HepG2 (cell line): ENCODE data around the gene CCNDBP1. TPM values are rescaled to one million over a fixed set of nuclear protein-coding genes. Genes with fewer than 3 reads are reported as not detected.
"Not testable (repeated sequence)": the region's sequence is repeated elsewhere in the genome, so short reads cannot be mapped to it uniquely, and the experiment has no call there.

ENCODE experiments used
- ATAC-seq: fragments of 200-7000 bp; cut with Tn5 transposase; 3 replicates; pipeline ENCODE4 v1.9.1; 2020; ENCODE audit warnings: mild to moderate bottlenecking, moderate library complexity
- BruUV-seq: library from RNA; stranded (reverse); fragments of 400-500 nt; replicated peaks from 2 replicates; lab custom pipeline; 2021; lab: Mats Ljungman, UMichigan
- CTCF ChIA-PET: fragments of 300-600 bp; formaldehyde crosslinking; extraction: SDS; loops from one replicate; lab custom pipeline; 2021; ENCODE audit warnings: low total read pairs, inconsistent platforms, low intra/inter-chr PET ratio; lab: Yijun Ruan, JAX
- POLR2A ChIA-PET: fragments of 350-600 bp; sonication (Branson Sonifier 250); formaldehyde crosslinking; loops from one replicate; lab custom pipeline; 2020; ENCODE audit warnings: antibody characterized with exemption, inconsistent platforms; lab: Yijun Ruan, JAX
- DNase-seq: peaks from one replicate; pipeline ENCODE4 v3.0.0-alpha.2; 2015; ENCODE audit warnings: low spot score
- FAIRE-seq: peaks from 3 replicates; lab custom pipeline; 2011; peaks lifted over from hg19 to GRCh38; lab: Jason Lieb, UNC
- H2AFZ ChIP-seq: one replicate; pipeline ENCODE4 v1.6.1; 2011; ENCODE audit warnings: low read length, inconsistent platforms
- H3K27ac ChIP-seq: fragments of 300-600 bp; 3 replicates; pipeline ENCODE4 v1.8.0; 2011; ENCODE audit warnings: mixed run types, mild to moderate bottlenecking, mixed read lengths, low read length, inconsistent platforms; ENCODE audit not compliant: insufficient read depth; ENCODE audit errors: extremely low read length
- H3K27me3 ChIP-seq, 2 experiments: fragments of 200-600 bp in 1 of 2; 2 replicates in 1 of 2; 3 replicates in 1 of 2; pipeline versions ENCODE4 v1.6.0 to v1.8.0; 2011; ENCODE audit warnings: low read length in 2 of 2, mild to moderate bottlenecking in 2 of 2, moderate library complexity in 2 of 2, inconsistent platforms in 1 of 2; ENCODE audit not compliant: insufficient read depth in 2 of 2, control insufficient read depth in 1 of 2
- H3K36me3 ChIP-seq, 2 experiments: fragments of 200-600 bp in 1 of 2; replicated peaks in 1 of 2; 2 replicates in 1 of 2; 3 replicates in 1 of 2; pipeline versions ENCODE4 v1.5.1 to v1.8.0; 2011; ENCODE audit warnings: low read length in 2 of 2, inconsistent platforms in 1 of 2; ENCODE audit not compliant: insufficient read depth in 2 of 2, control insufficient read depth in 1 of 2
- H3K4me1 ChIP-seq: 2 replicates; pipeline ENCODE4 v1.5.1; 2012; ENCODE audit warnings: low read length, inconsistent platforms; ENCODE audit not compliant: insufficient read depth
- H3K4me2 ChIP-seq: 2 replicates; pipeline ENCODE4 v1.6.0; 2011; ENCODE audit warnings: low read depth, low read length, inconsistent platforms
- H3K4me3 ChIP-seq, 3 experiments: fragments of 200-600 bp in 1 of 3; sonication (generic), shearing (Covaris generic) in 1 of 3; replicated peaks in 1 of 3; 2 replicates each; pipeline ENCODE4 v1.5.1; 2011 to 2016; ENCODE audit warnings: low read length in 3 of 3, inconsistent platforms in 2 of 3, low read depth in 2 of 3, mild to moderate bottlenecking in 2 of 3, control low read depth in 1 of 3, mixed read lengths in 1 of 3; ENCODE audit not compliant: insufficient read depth in 1 of 3
- H3K79me2 ChIP-seq: one replicate; pipeline ENCODE4 v1.6.1; 2011; ENCODE audit warnings: low read length, inconsistent platforms; ENCODE audit not compliant: insufficient read depth
- H3K9ac ChIP-seq: 2 replicates; pipeline ENCODE4 v1.6.0; 2011; ENCODE audit warnings: mild to moderate bottlenecking, low read depth, low read length, inconsistent platforms; ENCODE audit not compliant: insufficient read depth
- H3K9me3 ChIP-seq: 2 replicates; pipeline ENCODE4 v1.5.1; 2012; ENCODE audit warnings: mild to moderate bottlenecking, low read length
- H4K20me1 ChIP-seq: 2 replicates; pipeline ENCODE4 v1.6.0; 2011; ENCODE audit warnings: inconsistent platforms, mild to moderate bottlenecking, low read length, moderate library complexity; ENCODE audit not compliant: insufficient read depth
- CEBPG ChIP-seq: IDR thresholded peaks from 2 replicates; pipeline ENCODE4 v1.6.1; 2016
- FOXA3 ChIP-seq: IDR thresholded peaks from 2 replicates; pipeline ENCODE4 v1.6.1; 2016; ENCODE audit warnings: missing genetic modification reagents, missing compliant biosample characterization
- PCBP2 ChIP-seq: fragments of 200-400 bp; formaldehyde crosslinking; optimal IDR thresholded peaks from 2 replicates; pipeline ENCODE3; 2018; ENCODE audit warnings: low read length, low read depth; ENCODE audit not compliant: poor library complexity, severe bottlenecking
- SMARCE1 ChIP-seq: fragments of 450-650 bp; IDR thresholded peaks from 2 replicates; pipeline ENCODE4 v1.6.1; 2017; ENCODE audit warnings: borderline replicate concordance
- ZFP36 ChIP-seq: fragments of 150-350 bp; IDR thresholded peaks from 2 replicates; pipeline ENCODE4 v1.6.1; 2018; ENCODE audit warnings: borderline replicate concordance, low read length, low read depth; ENCODE audit not compliant: partially characterized antibody
- ZNF160 ChIP-seq: sonication (generic); formaldehyde crosslinking; IDR thresholded peaks from 2 replicates; pipeline ENCODE4 v1.8.0; 2022; ENCODE audit warnings: mild to moderate bottlenecking, inconsistent platforms, missing genetic modification reagents
- ZNF501 ChIP-seq: sonication (generic); formaldehyde crosslinking; IDR thresholded peaks from 2 replicates; pipeline ENCODE4 v1.5.1; 2020; ENCODE audit warnings: mild to moderate bottlenecking, moderate library complexity, missing genetic modification reagents
- ZNF564 ChIP-seq: sonication (generic); formaldehyde crosslinking; IDR thresholded peaks from 2 replicates; pipeline ENCODE4 v1.8.1; 2023; ENCODE audit warnings: mild to moderate bottlenecking, missing genetic modification reagents
- ZSCAN29 ChIP-seq: sonication (generic); formaldehyde crosslinking; conservative IDR thresholded peaks from 2 replicates; pipeline ENCODE4 v1.4.0; 2020; ENCODE audit warnings: mild to moderate bottlenecking, missing genetic modification reagents
- WGBS: methylation state at CpG from one replicate; pipeline ENCODE4 v1.1.6; 2017; ENCODE audit warnings: low lambda C conversion rate; 5-methylcytosine and 5-hydroxymethylcytosine counted together
- in situ Hi-C: cut with HindIII; loops from 2 replicates; pipeline ENCODE4 v1.10.0; 2017; ENCODE audit warnings: low pct_unique_long_range_greater_than_20kb; ENCODE audit not compliant: extremely low pct_ligation_motif_present
- intact Hi-C: fragments of 100-400 bp; cut with micrococcal nuclease; formaldehyde crosslinking; loops from one replicate; pipeline ENCODE4 v1.10.0; 2022; ENCODE audit not compliant: unreplicated experiment
- polyA plus RNA-seq, 8 experiments: library from polyadenylated mRNA; depleted of rRNA in 3 of 8; stranded (reverse) in 7 of 8; unstranded in 1 of 8; fragments of >200 nt; fragmentation: Illumina TruSeq in 4 of 8; extraction: Trizol in 4 of 8; gene quantifications; 2 replicates each; pipeline versions ENCODE4 v1.2.1 to v1.2.3, GENCODE V29; 2011 to 2016; ENCODE audit warnings: low read depth in 4 of 8, missing spikeins in 1 of 8, mixed read lengths in 1 of 8; ENCODE audit not compliant: insufficient read depth in 1 of 8
- total RNA-seq, 5 experiments: library from RNA; depleted of rRNA; stranded (reverse); fragments of >200 nt; fragmentation: Illumina TruSeq; extraction: Trizol; gene quantifications; 2 replicates each; pipeline ENCODE4 v1.2.3, GENCODE V29; 2016; ENCODE audit warnings: low read depth in 1 of 5
- TF ChIP-seq, protein P1 (sequence below): sonication (generic); formaldehyde crosslinking; IDR thresholded peaks from 2 replicates; pipeline ENCODE4 v1.4.0; 2020; ENCODE audit warnings: missing genetic modification reagents

CCNDBP1 gene
- total and polyA plus RNA-seq, 2 of the 13 experiments (the other 11 are each of a cell fraction or from before 2014, with no cell fraction given) = 24.8 to 42.3 TPM

DNA sequence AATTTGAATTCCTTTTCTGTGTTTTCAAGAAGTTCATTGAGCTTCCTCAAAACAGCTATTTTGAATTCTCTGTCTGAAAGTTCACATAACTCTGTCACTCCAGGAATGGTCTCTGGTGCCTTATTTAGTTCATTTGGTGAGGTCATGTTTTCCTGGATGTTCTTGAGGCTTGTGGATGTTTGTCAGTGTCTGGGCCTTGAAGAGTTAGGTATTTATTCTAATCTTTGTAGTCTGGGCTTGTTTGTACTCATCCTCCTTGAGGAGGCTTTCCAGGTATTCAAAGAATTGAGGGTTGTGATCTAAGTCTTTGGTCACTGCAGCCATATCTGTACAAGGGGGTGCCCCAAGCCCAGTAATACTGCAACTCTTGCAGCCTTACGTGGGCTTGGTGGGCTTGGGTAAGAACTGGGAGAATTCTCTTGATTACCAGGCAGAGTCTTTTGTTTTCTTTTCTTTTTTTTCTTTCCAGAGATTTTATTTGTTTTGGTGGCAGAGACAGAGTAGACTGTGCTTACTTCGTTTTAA, 19.3 kb upstream of the CCNDBP1 start:
- Histone ChIP-seq H3K9me3 (no peaks in the 10 kb centered on the region), H3K4me1 (no peaks in the 10 kb centered on the region), H2AFZ (no peak overlapping the region), H4K20me1 (no peaks in the 10 kb centered on the region), H3K79me2 (no peaks in the 10 kb centered on the region), H3K36me3 (peaks cover 0 to 19% of the 10 kb centered on the region in 2 experiments; a peak in 2 of 5 replicates), H3K4me3 (no peak overlapping the region), H3K27me3 (no peaks in the 10 kb centered on the region), H3K27ac (no peak overlapping the region), H3K4me2 (no peak overlapping the region), H3K9ac (no peak overlapping the region)
- ATAC-seq (no peak), FAIRE-seq (no peak), DNase-seq (no peak)
- in situ Hi-C loops (no loop called here), intact Hi-C loops (no loop called here)
- POLR2A ChIA-PET = no interaction called here
- no TSS peak for BruUV-seq
- TF ChIP-seq, protein P1, sequence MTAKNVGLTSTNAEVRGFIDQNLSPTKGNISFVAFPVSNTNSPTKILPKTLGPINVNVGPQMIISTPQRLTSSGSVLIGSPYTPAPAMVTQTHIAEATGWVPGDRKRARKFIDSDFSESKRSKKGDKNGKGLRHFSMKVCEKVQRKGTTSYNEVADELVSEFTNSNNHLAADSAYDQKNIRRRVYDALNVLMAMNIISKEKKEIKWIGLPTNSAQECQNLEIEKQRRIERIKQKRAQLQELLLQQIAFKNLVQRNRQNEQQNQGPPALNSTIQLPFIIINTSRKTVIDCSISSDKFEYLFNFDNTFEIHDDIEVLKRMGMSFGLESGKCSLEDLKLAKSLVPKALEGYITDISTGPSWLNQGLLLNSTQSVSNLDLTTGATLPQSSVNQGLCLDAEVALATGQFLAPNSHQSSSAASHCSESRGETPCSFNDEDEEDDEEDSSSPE (CRISPR knock-in tag) = no peak
- TF ChIP-seq PCBP2 (no peak), ZNF564 (CRISPR knock-in tag) (no peak), FOXA3 (CRISPR knock-in tag) (no peak), ZNF160 (CRISPR knock-in tag) (no peak), SMARCE1 (no peak), ZSCAN29 (CRISPR knock-in tag) (no peak), ZNF501 (CRISPR knock-in tag) (no peak), ZFP36 (no peak), CEBPG (CRISPR knock-in tag) (no peak)
- TF ChIP-seq, all 625 proteins: peak for 0
- 98% methylated on average over 2 of the region's 2 CpGs for WGBS
- CTCF ChIA-PET = no interaction called here

DNA sequence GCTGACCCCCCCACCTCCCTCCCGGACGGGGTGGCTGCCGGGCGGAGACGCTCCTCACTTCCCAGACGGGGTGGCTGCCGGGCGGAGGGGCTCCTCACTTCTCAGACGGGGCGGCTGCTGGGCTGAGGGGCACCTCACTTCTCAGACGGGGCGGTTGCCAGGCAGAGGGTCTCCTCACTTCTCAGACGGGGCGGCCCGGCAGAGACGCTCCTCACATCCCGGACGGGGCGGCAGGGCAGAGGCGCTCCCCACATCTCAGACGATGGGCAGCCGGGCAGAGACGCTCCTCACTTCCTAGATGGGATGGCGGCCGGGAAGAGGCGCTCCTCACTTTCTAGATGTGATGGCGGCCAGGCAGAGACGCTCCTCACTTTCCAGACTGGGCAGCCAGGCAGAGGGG, 17.9 kb upstream of the CCNDBP1 start:
- H2AFZ ChIP-seq, ATAC-seq, H3K4me1 ChIP-seq, in situ Hi-C loops, FAIRE-seq, POLR2A ChIA-PET, H3K4me2 ChIP-seq, H3K4me3 ChIP-seq, DNase-seq, H3K79me2 ChIP-seq, H3K27me3 ChIP-seq, BruUV-seq, H3K27ac ChIP-seq, intact Hi-C loops, H3K9ac ChIP-seq, H3K9me3 ChIP-seq, H4K20me1 ChIP-seq, CTCF ChIA-PET: not testable (repeated sequence)
- H3K36me3 ChIP-seq = peaks cover 0 to 13% of the 10 kb centered on the region in 2 experiments; a peak in 1 of 5 replicates
- WGBS = 100% methylated on average over 14 of the region's 28 CpGs
